GM12872 (cell line): ENCODE measurements around the gene FOXK2.

ENCODE experiments used
- CTCF ChIP-seq: IDR thresholded peaks from 3 replicates; pipeline ENCODE4 v1.5.1; 2011; ENCODE audit warnings: low read depth, mild to moderate bottlenecking, low read length, moderate library complexity; ENCODE audit not compliant: insufficient read depth

The FOXK2 gene

DNA sequence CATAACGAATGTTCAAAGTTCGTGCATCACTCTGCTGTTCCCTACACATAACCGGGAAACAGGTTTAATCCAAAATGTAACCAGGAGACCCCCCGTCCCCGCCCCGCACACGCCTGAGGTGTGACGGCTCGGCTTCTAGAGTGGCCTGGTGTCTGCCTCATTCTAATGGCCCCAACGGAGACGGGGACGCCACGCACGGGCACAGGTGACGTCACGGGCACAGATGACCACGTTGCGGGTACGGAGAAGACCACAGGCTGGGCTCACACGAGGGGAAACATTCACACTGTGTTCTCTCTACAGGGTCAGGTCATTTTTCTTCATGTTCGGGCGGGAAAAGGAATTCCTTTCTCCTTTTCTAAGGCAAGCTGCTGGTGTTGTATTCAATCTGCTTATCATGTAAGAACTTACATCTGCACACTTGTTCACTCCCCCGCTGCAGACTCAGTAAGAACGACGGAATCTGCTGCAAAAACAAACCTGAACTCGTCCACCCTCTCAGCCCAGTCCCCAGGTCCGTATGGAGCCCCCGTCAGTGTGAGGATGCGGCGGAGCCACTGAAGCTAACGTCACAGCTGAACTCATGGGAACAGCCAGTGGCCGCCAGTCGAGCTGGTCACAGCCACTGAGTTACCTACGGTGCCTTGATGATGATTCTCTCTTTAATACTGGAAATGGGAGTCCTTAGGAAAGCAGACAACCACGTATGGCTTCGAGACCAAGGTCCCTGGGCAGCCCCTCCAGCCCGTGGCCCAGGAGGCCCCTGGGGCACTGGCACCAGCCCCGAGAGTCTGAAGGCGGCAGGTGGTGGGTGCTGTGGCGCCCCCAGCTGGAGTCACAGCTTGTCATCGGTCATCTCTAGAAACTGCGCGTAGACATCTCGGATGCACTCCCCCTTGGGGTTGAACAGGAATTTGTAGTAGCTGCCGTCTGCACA lies 95.8 kb downstream of the FOXK2 start:
- TF ChIP-seq CTCF: no peak

- no peak for TF ChIP-seq CTCF
These were observed 96.6 kb downstream of the FOXK2 start for GRCh38 chr17:82616021-82616711.

- no peak for TF ChIP-seq CTCF
These were observed 99.7 kb downstream of the FOXK2 start for GRCh38 chr17:82619211-82619610.

DNA sequence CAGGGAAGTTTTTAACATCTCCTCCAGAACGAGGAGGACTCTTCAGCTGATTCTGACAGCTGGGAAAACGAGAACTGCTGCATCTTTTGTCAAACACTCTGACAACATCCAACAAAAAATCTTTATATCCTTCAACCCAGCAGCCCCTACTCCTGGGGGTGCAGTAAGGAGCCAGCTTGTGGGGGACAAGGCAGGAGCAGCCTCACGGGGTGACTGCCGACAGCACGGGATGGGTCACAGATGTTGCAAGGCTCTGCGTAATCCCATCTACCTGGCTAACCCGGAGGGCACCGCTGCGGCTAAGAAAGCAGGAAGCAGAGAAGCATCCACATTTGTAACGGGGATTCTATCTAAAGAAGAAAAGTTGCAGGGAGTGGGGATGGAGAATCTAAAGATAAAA lies 100.1 kb downstream of the FOXK2 start:
- TF ChIP-seq CTCF: no peak

GRCh38 chr17:82623707-82624106 lies 104.2 kb downstream of the FOXK2 start:
- no peak for TF ChIP-seq CTCF

GRCh38 chr17:82627405-82627804 lies 107.9 kb downstream of the FOXK2 start:
- TF ChIP-seq CTCF: no peak

GRCh38 chr17:82629748-82630147 lies 110.2 kb downstream of the FOXK2 start:
- no peak for TF ChIP-seq CTCF
